HFFc6 (cell line): ENCODE data around the gene GPATCH11. TPM values are rescaled to one million over a fixed set of nuclear protein-coding genes. Genes with fewer than 3 reads are reported as not detected.

ENCODE experiments used
- DNase-seq: peaks from one replicate; pipeline ENCODE4 v3.0.0-alpha.2; 2018
- H3K27ac Mint-ChIP-seq: 2 replicates; pipeline ENCODE4 v1.8.0; 2020; ENCODE audit warnings: mild to moderate bottlenecking, mixed read lengths
- H3K27me3 Mint-ChIP-seq: 2 replicates; pipeline ENCODE4 v1.8.0; 2021; ENCODE audit warnings: mild to moderate bottlenecking, moderate library complexity, mixed read lengths; ENCODE audit not compliant: insufficient read depth
- H3K36me3 Mint-ChIP-seq: 2 replicates; pipeline ENCODE4 v1.8.0; 2021; ENCODE audit warnings: low read depth, mixed read lengths
- H3K4me1 Mint-ChIP-seq: 2 replicates; pipeline ENCODE4 v1.8.0; 2020; ENCODE audit warnings: low read depth, mixed read lengths
- H3K4me3 Mint-ChIP-seq: 2 replicates; pipeline ENCODE4 v1.8.0; 2020; ENCODE audit warnings: mild to moderate bottlenecking, moderate library complexity, mixed read lengths
- H3K9me3 Mint-ChIP-seq: 2 replicates; pipeline ENCODE4 v1.8.0; 2020; ENCODE audit warnings: mild to moderate bottlenecking, mixed read lengths
- total RNA-seq, 6 experiments: library from RNA; stranded (reverse); fragmentation: NEBNext Ultra II Directional; extraction: Animal tissue kit (Norgen Biotek cat#: 25700); gene quantifications; 2 replicates in 1 of 6; 3 replicates in 5 of 6; pipeline ENCODE4 v1.2.3, GENCODE V29; 2021
- TF ChIP-seq, protein P1 (sequence below): fragments of 200-600 bp; sonication (generic); IDR thresholded peaks from 2 replicates; pipeline ENCODE4 v1.5.0; 2021; ENCODE audit warnings: antibody characterized with exemption, mild to moderate bottlenecking

GPATCH11 gene
- total RNA-seq, 6 experiments from 2014 or later = 8.5 to 11.9 (median 10.9) TPM

DNA sequence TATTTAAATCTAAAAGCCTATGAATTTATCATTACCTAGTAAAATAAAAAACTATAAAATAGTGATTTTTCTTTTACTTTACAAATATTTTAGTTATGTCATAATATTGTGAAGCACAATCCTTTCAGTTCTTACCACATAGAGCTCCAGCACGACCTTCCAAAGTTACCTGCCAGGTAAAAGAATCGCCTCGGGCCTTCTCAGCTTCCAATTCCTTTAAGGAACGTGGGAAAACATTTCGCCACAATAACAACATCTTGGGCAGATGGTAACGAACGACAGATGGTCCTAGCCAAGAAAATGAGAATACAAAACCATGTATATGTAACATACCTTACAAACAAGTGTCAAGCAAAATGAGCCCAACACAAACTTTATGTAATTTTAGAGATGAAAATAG, 23.9 kb upstream of the GPATCH11 start:
- H3K9me3 Mint-ChIP-seq = no peaks in the 10 kb centered on the region
- H3K36me3 Mint-ChIP-seq = peaks cover 22% of the 10 kb centered on the region
- no peak for DNase-seq
- TF ChIP-seq, protein P1, sequence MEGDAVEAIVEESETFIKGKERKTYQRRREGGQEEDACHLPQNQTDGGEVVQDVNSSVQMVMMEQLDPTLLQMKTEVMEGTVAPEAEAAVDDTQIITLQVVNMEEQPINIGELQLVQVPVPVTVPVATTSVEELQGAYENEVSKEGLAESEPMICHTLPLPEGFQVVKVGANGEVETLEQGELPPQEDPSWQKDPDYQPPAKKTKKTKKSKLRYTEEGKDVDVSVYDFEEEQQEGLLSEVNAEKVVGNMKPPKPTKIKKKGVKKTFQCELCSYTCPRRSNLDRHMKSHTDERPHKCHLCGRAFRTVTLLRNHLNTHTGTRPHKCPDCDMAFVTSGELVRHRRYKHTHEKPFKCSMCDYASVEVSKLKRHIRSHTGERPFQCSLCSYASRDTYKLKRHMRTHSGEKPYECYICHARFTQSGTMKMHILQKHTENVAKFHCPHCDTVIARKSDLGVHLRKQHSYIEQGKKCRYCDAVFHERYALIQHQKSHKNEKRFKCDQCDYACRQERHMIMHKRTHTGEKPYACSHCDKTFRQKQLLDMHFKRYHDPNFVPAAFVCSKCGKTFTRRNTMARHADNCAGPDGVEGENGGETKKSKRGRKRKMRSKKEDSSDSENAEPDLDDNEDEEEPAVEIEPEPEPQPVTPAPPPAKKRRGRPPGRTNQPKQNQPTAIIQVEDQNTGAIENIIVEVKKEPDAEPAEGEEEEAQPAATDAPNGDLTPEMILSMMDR = no peak
- H3K27me3 Mint-ChIP-seq = no peaks in the 10 kb centered on the region; the same call in 1 of the 2 replicates
- no peak overlapping the region for H3K27ac Mint-ChIP-seq
- no peak overlapping the region for H3K4me3 Mint-ChIP-seq
- no peaks in the 10 kb centered on the region for H3K4me1 Mint-ChIP-seq

DNA sequence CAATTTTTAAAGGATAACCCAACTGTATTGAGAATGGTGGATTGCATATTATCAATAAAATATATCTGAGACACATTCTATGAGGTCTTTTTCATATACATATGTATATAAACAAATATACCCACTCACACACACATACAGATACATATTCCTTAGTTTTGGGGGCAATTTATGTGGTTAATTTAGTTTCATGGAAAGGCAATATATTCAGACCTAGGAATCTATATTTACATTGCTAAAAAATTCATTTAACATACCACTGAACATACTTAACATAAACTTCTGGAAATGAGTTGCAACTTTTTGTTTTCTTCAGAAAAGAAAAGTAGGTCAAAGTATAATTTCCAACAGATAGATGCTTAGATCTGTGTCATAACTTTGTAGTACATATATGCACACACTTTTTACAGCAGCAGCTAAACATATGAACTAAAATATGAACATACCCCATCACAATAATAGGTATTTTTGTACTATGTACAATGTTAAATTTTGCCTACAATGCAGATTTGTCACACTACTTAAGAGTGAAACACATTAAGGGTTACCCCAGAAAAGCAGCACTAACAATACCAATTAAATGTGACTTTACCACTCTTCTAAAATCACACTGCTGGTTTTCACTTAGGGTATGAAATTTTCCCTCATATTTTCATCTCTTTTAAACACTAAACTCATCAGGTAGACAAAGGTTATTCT, 23.2 kb upstream of the GPATCH11 start:
- H3K4me3 Mint-ChIP-seq = no peak overlapping the region
- H3K27ac Mint-ChIP-seq = no peak overlapping the region
- no peaks in the 10 kb centered on the region for H3K4me1 Mint-ChIP-seq
- no peak for DNase-seq
- TF ChIP-seq, protein P1 = no peak
- H3K9me3 Mint-ChIP-seq = no peaks in the 10 kb centered on the region
- H3K27me3 Mint-ChIP-seq = no peaks in the 10 kb centered on the region; the same call in 1 of the 2 replicates
- peaks cover 21% of the 10 kb centered on the region for H3K36me3 Mint-ChIP-seq

DNA sequence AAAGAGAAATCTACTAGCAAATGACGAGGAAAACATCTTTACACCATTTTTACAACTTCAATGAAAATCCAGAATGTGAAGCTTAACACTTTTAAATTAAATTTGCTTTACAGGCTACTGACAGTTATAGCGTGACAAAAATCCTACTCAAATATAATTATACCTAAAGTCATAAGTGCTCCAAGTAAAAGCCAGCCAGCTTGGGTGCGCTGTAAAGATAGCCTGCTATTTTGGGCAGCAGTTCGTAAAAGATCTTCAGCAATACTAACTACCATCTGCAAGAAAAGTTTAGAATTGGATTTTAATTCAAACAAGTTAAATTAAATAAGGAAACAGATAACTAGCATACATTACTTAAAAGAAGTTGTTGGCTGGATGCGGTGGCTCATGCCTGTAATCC, 22.5 kb upstream of the GPATCH11 start:
- Mint-ChIP-seq H3K36me3 (peaks cover 15% of the 10 kb centered on the region), H3K9me3 (no peaks in the 10 kb centered on the region), H3K4me3 (no peak overlapping the region), H3K27me3 (no peaks in the 10 kb centered on the region; the same call in 1 of the 2 replicates), H3K27ac (no peak overlapping the region), H3K4me1 (no peaks in the 10 kb centered on the region)
- TF ChIP-seq, protein P1 = no peak
- no peak for DNase-seq

DNA sequence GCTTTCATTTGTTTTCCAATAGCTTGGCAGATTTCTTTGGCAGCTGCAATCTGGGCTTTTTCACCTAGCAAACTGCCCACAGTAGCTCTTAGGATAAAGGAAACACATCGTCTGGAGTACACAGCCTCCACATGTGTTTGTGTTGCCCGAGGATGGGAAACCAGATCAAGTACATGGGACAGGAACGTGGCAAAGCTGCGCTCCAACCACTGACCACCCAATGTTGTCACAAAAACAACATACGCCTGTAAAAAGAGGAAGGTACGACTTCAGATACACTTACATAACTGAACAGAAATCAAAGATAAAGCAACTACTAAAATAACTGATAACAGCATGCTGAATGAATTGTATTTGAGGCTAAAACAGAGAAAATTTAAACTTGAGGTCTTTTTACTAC, 15.6 kb upstream of the GPATCH11 start:
- Mint-ChIP-seq H3K4me1 (no peaks in the 10 kb centered on the region), H3K9me3 (no peaks in the 10 kb centered on the region), H3K27me3 (no peaks in the 10 kb centered on the region), H3K36me3 (peaks cover 15% of the 10 kb centered on the region), H3K4me3 (no peak overlapping the region), H3K27ac (no peak overlapping the region)
- TF ChIP-seq, protein P1 = no peak
- DNase-seq = no peak

DNA sequence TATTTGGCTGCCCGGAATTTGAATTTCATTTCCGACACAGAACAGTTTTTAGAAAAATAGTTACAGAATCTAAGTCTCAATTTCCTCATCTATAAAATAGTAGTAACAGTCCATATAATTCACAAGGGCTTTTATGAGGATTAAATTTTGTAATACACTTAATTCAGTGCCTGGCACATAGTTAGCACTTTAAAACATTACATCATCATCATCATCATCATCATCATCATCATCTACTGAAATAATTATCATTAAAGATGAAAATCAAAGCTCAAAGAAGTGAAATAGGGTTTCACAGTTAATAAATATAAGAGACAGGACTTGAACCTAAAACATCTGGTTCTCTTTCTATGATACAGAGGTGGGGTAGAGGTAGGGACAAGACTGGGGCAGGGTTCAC, 13.4 kb upstream of the GPATCH11 start:
- Mint-ChIP-seq H3K4me1 (no peaks in the 10 kb centered on the region), H3K4me3 (no peak overlapping the region), H3K27ac (no peak overlapping the region), H3K36me3 (peaks cover 25% of the 10 kb centered on the region), H3K9me3 (no peaks in the 10 kb centered on the region), H3K27me3 (no peaks in the 10 kb centered on the region)
- DNase-seq = no peak
- TF ChIP-seq, protein P1 = no peak
